Activated CD8-positive, alpha-beta T cell treated with anti-CD3 and anti-CD28 coated beads for 36 hours (primary cell): Measurements from ENCODE around the gene FZD10. TPM values are rescaled to one million over a fixed set of nuclear protein-coding genes. Genes with fewer than 3 reads are reported as not detected.

Experiments
- ATAC-seq: fragments of 200-7000 bp; cut with Tn5 transposase; one replicate; pipeline ENCODE4 v1.10.0; 2021; ENCODE audit warnings: mild to moderate bottlenecking, moderate library complexity
- CTCF ChIA-PET: fragments of 350-600 bp; sonication (Branson Sonifier 250); formaldehyde crosslinking; loops from one replicate; lab custom pipeline; 2021; ENCODE audit warnings: antibody characterized with exemption; lab: Charles Lee
- POLR2A ChIA-PET: fragments of 350-600 bp; sonication (Branson Sonifier 250); formaldehyde crosslinking; loops from one replicate; lab custom pipeline; 2021; ENCODE audit warnings: antibody characterized with exemption; lab: Charles Lee
- DNase-seq: peaks from one replicate; pipeline ENCODE4 v3.0.0-alpha.2; 2020
- H3K27ac Mint-ChIP-seq: one replicate; pipeline ENCODE4 v1.8.0; 2021; ENCODE audit warnings: mild to moderate bottlenecking, mixed read lengths
- H3K27me3 Mint-ChIP-seq: one replicate; pipeline ENCODE4 v1.8.0; 2021; ENCODE audit warnings: mixed read lengths
- H3K36me3 Mint-ChIP-seq: one replicate; pipeline ENCODE4 v1.8.0; 2021; ENCODE audit warnings: low read depth, mixed read lengths
- H3K4me1 Mint-ChIP-seq: one replicate; pipeline ENCODE4 v1.8.0; 2021; ENCODE audit warnings: low read depth, mixed read lengths
- H3K4me3 Mint-ChIP-seq: one replicate; pipeline ENCODE4 v1.8.0; 2021; ENCODE audit warnings: mild to moderate bottlenecking, moderate library complexity, mixed read lengths
- H3K9me3 Mint-ChIP-seq: one replicate; pipeline ENCODE4 v1.8.0; 2021; ENCODE audit warnings: mixed read lengths
- CTCF ChIP-seq: fragments of 200-600 bp; IDR thresholded peaks from one replicate; pipeline ENCODE4 v1.8.0; 2022; ENCODE audit warnings: antibody characterized with exemption, mild to moderate bottlenecking
- intact Hi-C: fragments of 100-400 bp; cut with micrococcal nuclease; formaldehyde crosslinking; loops from one replicate; pipeline ENCODE4 v1.10.0; 2022
- total RNA-seq, 2 experiments: library from RNA; stranded (reverse); gene quantifications; one replicate each; pipeline ENCODE4 v1.2.3, GENCODE V29; 2021

FZD10 gene
- total RNA-seq, 2 experiments from 2014 or later, result not detected

DNA sequence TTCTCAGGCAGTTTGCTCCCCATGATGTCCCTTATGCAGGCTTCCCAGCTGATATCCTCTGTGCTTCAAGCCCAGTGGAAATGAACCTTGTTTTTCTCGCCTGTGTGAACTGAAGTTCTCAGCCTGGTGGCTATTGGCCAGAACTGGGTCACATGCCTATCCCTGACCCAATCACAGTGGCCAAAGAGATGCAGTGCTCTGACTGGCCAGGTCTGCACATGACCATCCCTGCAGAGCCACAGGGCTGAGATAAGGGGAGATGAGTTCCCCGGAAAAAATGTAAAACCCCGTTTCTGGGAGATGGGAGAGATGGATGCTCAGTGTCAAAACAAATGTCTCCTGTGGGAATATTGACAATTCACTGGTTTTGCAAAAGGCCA, 34.7 kb upstream of the FZD10 start:
- CTCF ChIA-PET, result no interaction called here
- no peaks in the 10 kb centered on the region for H3K4me1 Mint-ChIP-seq
- no peak for TF ChIP-seq CTCF

GRCh38 chr12:130127912-130128789, 34.1 kb upstream of the FZD10 start:
- CTCF ChIA-PET, result no interaction called here
- intact Hi-C loops, result no loop called here
- no peak for DNase-seq

More for the DNA sequence above, 34.7 kb upstream of the FZD10 start:
- H3K9me3 Mint-ChIP-seq, result no peaks in the 10 kb centered on the region
- ATAC-seq (no peak), DNase-seq (no peak)
- POLR2A ChIA-PET, result no interaction called here
- H3K27ac Mint-ChIP-seq, result no peak overlapping the region
- H3K27me3 Mint-ChIP-seq, result no peaks in the 10 kb centered on the region
- intact Hi-C loops, result no loop called here
- no peaks in the 10 kb centered on the region for H3K36me3 Mint-ChIP-seq
- no peak overlapping the region for H3K4me3 Mint-ChIP-seq

DNA sequence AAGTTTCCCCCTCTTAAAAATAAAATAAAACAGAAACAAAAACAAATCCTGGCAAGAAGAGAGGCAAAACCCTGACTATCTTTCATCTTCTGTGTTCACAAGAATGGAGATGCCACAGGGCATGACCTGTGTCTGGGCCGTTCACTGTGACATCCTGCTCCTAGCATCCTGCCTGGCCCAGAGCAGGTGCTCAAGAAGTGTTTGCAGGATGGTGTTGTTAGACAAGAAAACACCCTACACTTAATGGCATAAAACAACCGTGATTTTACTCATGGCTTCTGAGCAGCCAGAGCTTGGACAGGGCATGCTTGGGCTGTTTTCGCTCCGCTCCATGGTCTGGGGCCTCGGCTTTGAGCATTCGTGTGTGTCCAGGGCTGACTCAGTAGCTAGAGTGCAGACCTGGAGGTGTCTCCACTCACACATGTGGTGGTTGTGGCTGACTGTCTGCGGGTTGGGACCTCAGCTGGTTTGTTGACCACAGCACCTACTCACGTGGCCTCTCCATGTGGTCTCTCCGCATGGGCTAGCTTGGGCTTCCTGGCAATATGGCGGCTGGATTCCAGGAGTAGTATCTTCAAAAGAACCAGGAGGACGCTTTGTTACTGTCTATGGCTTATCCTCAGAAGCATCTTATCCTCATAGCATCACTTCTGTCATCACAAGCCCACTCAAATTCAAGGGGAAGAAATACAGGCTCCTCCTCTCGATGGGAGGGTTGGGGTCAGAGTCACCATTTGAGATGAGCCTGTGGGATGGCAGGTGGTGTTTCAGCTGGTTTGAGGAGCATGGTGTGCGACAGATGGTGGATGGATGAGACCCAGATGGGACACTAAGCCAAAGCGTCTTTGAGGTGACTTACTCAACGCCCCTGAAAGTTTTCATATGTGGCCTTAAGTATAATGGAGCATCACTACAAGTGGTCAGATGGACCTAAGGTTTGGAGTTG, 33.2 kb upstream of the FZD10 start:
- ATAC-seq (no peak), DNase-seq (no peak)
- no peak for TF ChIP-seq CTCF
- ChIA-PET CTCF (no interaction called here), POLR2A (interaction anchor here (0.6 kb wide), 1 partner anchor 1483 kb away, joined by 4 read pairs; no protein-coding TSS in a partner anchor)
- Mint-ChIP-seq H3K4me1 (peaks cover 2% of the 10 kb centered on the region), H3K4me3 (no peak overlapping the region), H3K27ac (no peak overlapping the region), H3K36me3 (no peaks in the 10 kb centered on the region), H3K27me3 (no peaks in the 10 kb centered on the region), H3K9me3 (no peaks in the 10 kb centered on the region)
- intact Hi-C loops, result no loop called here

More at GRCh38 chr12:130127912-130128789, 34.1 kb upstream of the FZD10 start:
- TF ChIP-seq CTCF, result no peak
- no peaks in the 10 kb centered on the region for H3K36me3 Mint-ChIP-seq
- H3K4me3 Mint-ChIP-seq, result no peak overlapping the region
- H3K4me1 Mint-ChIP-seq, result no peaks in the 10 kb centered on the region
- POLR2A ChIA-PET, result interaction anchor here (0.6 kb wide), 1 partner anchor 1482 kb away, joined by 4 read pairs; no protein-coding TSS in a partner anchor
- ATAC-seq, result no peak
- no peak overlapping the region for H3K27ac Mint-ChIP-seq
- H3K27me3 Mint-ChIP-seq, result no peaks in the 10 kb centered on the region
- no peaks in the 10 kb centered on the region for H3K9me3 Mint-ChIP-seq

GRCh38 chr12:130130346-130130745, 31.9 kb upstream of the FZD10 start:
- ChIA-PET POLR2A (interaction anchor here (0.6 kb wide), 1 partner anchor 24 kb away, joined by 3 read pairs; no protein-coding TSS in a partner anchor), CTCF (no interaction called here)
- ATAC-seq, result no peak
- Mint-ChIP-seq H3K4me1 (peaks cover 2% of the 10 kb centered on the region), H3K4me3 (no peak overlapping the region), H3K27me3 (no peaks in the 10 kb centered on the region), H3K9me3 (no peaks in the 10 kb centered on the region), H3K27ac (no peak overlapping the region), H3K36me3 (no peaks in the 10 kb centered on the region)
- DNase-seq, result no peak
- TF ChIP-seq CTCF, result no peak
- intact Hi-C loops, result no loop called here
